OCI-LY1 (cell line): ENCODE measurements around the gene LIM2.
"Not testable (repeated sequence)": the region's sequence is repeated elsewhere in the genome, so short reads cannot be mapped to it uniquely, and the experiment has no call there.

Experiments
- CTCF ChIP-seq: fragments of 200-600 bp; sonication (generic), shearing (Covaris generic); IDR thresholded peaks from 2 replicates; pipeline ENCODE4 v1.5.1; 2017; ENCODE audit warnings: mild to moderate bottlenecking, antibody characterized with exemption, low read length, moderate library complexity, mixed read lengths
- EZH2 ChIP-seq: fragments of 200-600 bp; sonication (generic), shearing (Covaris generic); IDR thresholded peaks from 2 replicates; pipeline ENCODE4 v1.8.0; 2017; ENCODE audit warnings: borderline replicate concordance, mixed run types, mild to moderate bottlenecking, antibody characterized with exemption, low read length, moderate library complexity, mixed read lengths

- not testable (repeated sequence) for TF ChIP-seq CTCF, EZH2
These were observed 32.7 kb upstream of the LIM2 start for GRCh38 chr19:51420511-51420910.
